CD14-positive monocyte (primary cell): Measurements from ENCODE around the gene RCE1. TPM values are rescaled to one million over a fixed set of nuclear protein-coding genes. Genes with fewer than 3 reads are reported as not detected.
A peak's percentile ranks its signal among the peaks of the same experiment; 100 is the strongest.

Experiments used
- DNase-seq, 3 donors: peaks; one replicate each; pipeline ENCODE4 v3.0.0-alpha.2; 2011 to 2022
- H2AFZ ChIP-seq: 2 replicates; pipeline ENCODE4 v1.6.0; 2012; ENCODE audit warnings: mild to moderate bottlenecking, low read depth, low read length, inconsistent platforms; ENCODE audit not compliant: insufficient read depth, poor library complexity, severe bottlenecking
- H3K27ac ChIP-seq, 2 donors: 1 replicate in 1 of 2; 2 replicates in 1 of 2; pipeline ENCODE4 v1.5.1; 2012 to 2013; ENCODE audit warnings: low read length in 2 of 2, control low read depth in 1 of 2, inconsistent platforms in 1 of 2, low read depth in 1 of 2, mild to moderate bottlenecking in 1 of 2
- H3K27me3 ChIP-seq, 2 donors: one replicate each; pipeline versions ENCODE4 v1.6.0 to v1.6.1; 2011 to 2013; ENCODE audit warnings: low read length in 2 of 2; ENCODE audit not compliant: control insufficient read depth in 2 of 2, insufficient read depth in 2 of 2
- H3K36me3 ChIP-seq, 2 donors: replicated peaks in 1 of 2; 1 replicate in 1 of 2; 2 replicates in 1 of 2; pipeline versions ENCODE4 v1.5.1 to v1.6.1; 2012 to 2013; ENCODE audit warnings: low read length in 2 of 2, control low read depth in 1 of 2, inconsistent platforms in 1 of 2, mild to moderate bottlenecking in 1 of 2; ENCODE audit not compliant: insufficient read depth in 2 of 2, control insufficient read depth in 1 of 2
- H3K4me1 ChIP-seq, 2 donors: 1 replicate in 1 of 2; 2 replicates in 1 of 2; pipeline versions ENCODE4 v1.5.1 to v1.6.1; 2012 to 2013; ENCODE audit warnings: low read length in 2 of 2, control low read depth in 1 of 2, inconsistent platforms in 1 of 2, mild to moderate bottlenecking in 1 of 2, moderate library complexity in 1 of 2; ENCODE audit not compliant: insufficient read depth in 2 of 2, control insufficient read depth in 1 of 2
- H3K4me2 ChIP-seq: replicated peaks from 2 replicates; pipeline ENCODE3; 2012; ENCODE audit warnings: low read length, moderate library complexity, mild to moderate bottlenecking; ENCODE audit not compliant: poor library complexity, severe bottlenecking; ENCODE audit errors: extremely low read depth
- H3K4me3 ChIP-seq, 3 experiments: fragments of 200-600 bp in 1 of 3; sonication (generic) in 1 of 3; replicated peaks in 1 of 3; 1 replicate in 2 of 3; 2 replicates in 1 of 3; pipeline ENCODE4 v1.5.1; 2011 to 2013; ENCODE audit warnings: low read length in 3 of 3, mild to moderate bottlenecking in 3 of 3, control low read depth in 2 of 3, low read depth in 2 of 3, inconsistent platforms in 1 of 3, moderate library complexity in 1 of 3
- H3K79me2 ChIP-seq: 2 replicates; pipeline ENCODE4 v1.6.0; 2012; ENCODE audit warnings: mild to moderate bottlenecking, control low read depth, inconsistent platforms, low read length, moderate library complexity; ENCODE audit not compliant: insufficient read depth
- H3K9ac ChIP-seq: 2 replicates; pipeline ENCODE4 v1.6.0; 2017; ENCODE audit warnings: low read length, mild to moderate bottlenecking; ENCODE audit not compliant: insufficient read depth, poor library complexity, severe bottlenecking
- H3K9me3 ChIP-seq, 2 donors: replicated peaks in 1 of 2; 1 replicate in 1 of 2; 2 replicates in 1 of 2; pipeline versions ENCODE4 v1.5.1 to v1.6.1; 2012 to 2013; ENCODE audit warnings: low read length in 2 of 2, control low read depth in 1 of 2; ENCODE audit not compliant: control insufficient read depth in 1 of 2, insufficient read depth in 1 of 2
- H4K20me1 ChIP-seq: 2 replicates; pipeline ENCODE4 v1.6.0; 2012; ENCODE audit warnings: mild to moderate bottlenecking, low read length, control low read depth, moderate library complexity; ENCODE audit not compliant: insufficient read depth
- H3K27ac Mint-ChIP-seq, 7 donors: one replicate each; pipeline ENCODE4 v1.8.0; 2020; ENCODE audit warnings: mild to moderate bottlenecking in 7 of 7, mixed read lengths in 7 of 7, moderate library complexity in 6 of 7, inconsistent platforms in 2 of 7
- H3K27me3 Mint-ChIP-seq, 3 donors: one replicate each; pipeline ENCODE4 v1.8.0; 2021 to 2022; ENCODE audit warnings: low read depth in 3 of 3, mild to moderate bottlenecking in 3 of 3, mixed read lengths in 3 of 3, moderate library complexity in 3 of 3, inconsistent platforms in 1 of 3
- H3K36me3 Mint-ChIP-seq, 2 donors: one replicate each; pipeline ENCODE4 v1.8.0; 2020; ENCODE audit warnings: mixed read lengths in 2 of 2, inconsistent platforms in 1 of 2, mild to moderate bottlenecking in 1 of 2
- H3K4me1 Mint-ChIP-seq: one replicate; pipeline ENCODE4 v1.8.0; 2020; ENCODE audit warnings: mild to moderate bottlenecking, mixed read lengths
- H3K4me3 Mint-ChIP-seq, 2 donors: one replicate each; pipeline ENCODE4 v1.8.0; 2020; ENCODE audit warnings: mild to moderate bottlenecking in 2 of 2, mixed read lengths in 2 of 2, moderate library complexity in 1 of 2
- H3K9me3 Mint-ChIP-seq, 7 donors: one replicate each; pipeline ENCODE4 v1.8.0; 2020 to 2022; ENCODE audit warnings: mixed read lengths in 7 of 7, mild to moderate bottlenecking in 6 of 7, moderate library complexity in 6 of 7, inconsistent platforms in 2 of 7
- WGBS: methylation state at CpG from one replicate; pipeline ENCODE4 v1.1.5; 2013; ENCODE audit warnings: missing lambda C conversion rate; ENCODE audit not compliant: insufficient coverage; 5-methylcytosine and 5-hydroxymethylcytosine counted together
- intact Hi-C, 2 donors: fragments of 100-400 bp; cut with micrococcal nuclease; formaldehyde crosslinking; loops; one replicate each; pipeline versions ENCODE4 v1.15.0 to v1.15.1; 2023
- polyA plus RNA-seq, 3 donors: library from polyadenylated mRNA; depleted of rRNA in 1 of 3; unstranded in 2 of 3; stranded (reverse) in 1 of 3; fragments of 300-500 nt in 2 of 3; fragments of >200 nt in 1 of 3; fragmentation: Illumina TruSeq in 2 of 3; gene quantifications; 1 replicate in 2 of 3; 2 replicates in 1 of 3; pipeline ENCODE4 v1.2.3, GENCODE V29; 2012 to 2021
- TF ChIP-seq, protein P1 (sequence below): fragments of 200-600 bp; IDR thresholded peaks from one replicate; pipeline ENCODE4 v1.8.0; 2022; ENCODE audit warnings: antibody characterized with exemption, mild to moderate bottlenecking

RCE1 gene
- polyA plus RNA-seq, 3 donors, result 20.3 to 24.7 (median 22.8) TPM

DNA sequence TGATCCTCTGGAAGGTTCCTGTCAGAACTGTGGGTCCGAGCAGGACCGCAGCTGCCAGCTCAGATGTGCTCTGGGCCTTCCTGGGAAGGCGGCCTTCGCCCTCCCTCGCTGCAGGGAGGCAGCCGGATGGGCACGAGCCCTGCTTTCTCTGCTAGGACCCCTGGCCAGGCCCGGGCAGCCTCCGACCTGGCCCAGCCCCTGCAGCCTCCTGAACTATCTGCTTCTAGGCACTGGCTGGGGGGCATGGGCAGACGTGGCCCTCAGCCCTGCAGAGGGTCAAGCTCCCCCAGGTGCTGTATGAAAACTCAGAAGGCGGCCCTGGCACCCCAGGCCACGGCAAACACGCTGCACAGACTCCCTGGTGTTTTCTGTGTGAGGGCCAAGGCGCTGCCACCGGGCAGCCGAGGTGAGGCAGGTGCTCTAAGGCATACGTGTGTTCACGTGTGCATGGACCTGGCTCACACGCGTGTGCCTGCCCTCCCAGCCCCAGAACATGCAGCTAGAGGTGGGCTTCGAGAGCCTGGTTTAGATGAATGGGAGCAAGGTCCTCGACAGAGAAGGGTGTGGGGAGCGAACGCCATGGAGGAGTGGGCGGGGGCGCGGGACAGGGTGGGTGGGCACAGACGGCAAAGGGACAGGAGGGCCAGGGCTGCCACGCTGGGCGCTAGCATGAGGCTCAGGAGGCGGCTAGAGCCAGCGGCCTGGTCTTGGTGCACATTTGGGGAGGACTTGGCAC lies 18.0 kb downstream of the RCE1 start:
- no peaks in the 10 kb centered on the region for H3K36me3 ChIP-seq
- TF ChIP-seq, protein P1, sequence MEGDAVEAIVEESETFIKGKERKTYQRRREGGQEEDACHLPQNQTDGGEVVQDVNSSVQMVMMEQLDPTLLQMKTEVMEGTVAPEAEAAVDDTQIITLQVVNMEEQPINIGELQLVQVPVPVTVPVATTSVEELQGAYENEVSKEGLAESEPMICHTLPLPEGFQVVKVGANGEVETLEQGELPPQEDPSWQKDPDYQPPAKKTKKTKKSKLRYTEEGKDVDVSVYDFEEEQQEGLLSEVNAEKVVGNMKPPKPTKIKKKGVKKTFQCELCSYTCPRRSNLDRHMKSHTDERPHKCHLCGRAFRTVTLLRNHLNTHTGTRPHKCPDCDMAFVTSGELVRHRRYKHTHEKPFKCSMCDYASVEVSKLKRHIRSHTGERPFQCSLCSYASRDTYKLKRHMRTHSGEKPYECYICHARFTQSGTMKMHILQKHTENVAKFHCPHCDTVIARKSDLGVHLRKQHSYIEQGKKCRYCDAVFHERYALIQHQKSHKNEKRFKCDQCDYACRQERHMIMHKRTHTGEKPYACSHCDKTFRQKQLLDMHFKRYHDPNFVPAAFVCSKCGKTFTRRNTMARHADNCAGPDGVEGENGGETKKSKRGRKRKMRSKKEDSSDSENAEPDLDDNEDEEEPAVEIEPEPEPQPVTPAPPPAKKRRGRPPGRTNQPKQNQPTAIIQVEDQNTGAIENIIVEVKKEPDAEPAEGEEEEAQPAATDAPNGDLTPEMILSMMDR, result no peak
- H3K4me3 ChIP-seq, result no peak overlapping the region
- H3K9me3 ChIP-seq, result no peaks in the 10 kb centered on the region
- peaks cover 6 to 7% of the 10 kb centered on the region in 2 donors for H3K4me1 ChIP-seq
- no peaks in the 10 kb centered on the region for H3K27me3 ChIP-seq
- Mint-ChIP-seq H3K4me3 (no peak overlapping the region), H3K4me1 (peaks cover 3% of the 10 kb centered on the region), H3K27me3 (no peaks in the 10 kb centered on the region), H3K36me3 (no peaks in the 10 kb centered on the region), H3K9me3 (no peaks in the 10 kb centered on the region), H3K27ac (peak overlapping the region in 2 of 7 donors; percentile 33 to 75)
- WGBS, result 97% methylated on average over 32 of the region's 32 CpGs
- peaks cover 3% of the 10 kb centered on the region for H3K79me2 ChIP-seq
- no peaks in the 10 kb centered on the region for H4K20me1 ChIP-seq
- no peak overlapping the region for H3K9ac ChIP-seq
- H2AFZ ChIP-seq, result no peak overlapping the region
- no peak overlapping the region for H3K27ac ChIP-seq
- H3K4me2 ChIP-seq, result no peak overlapping the region
- intact Hi-C loops, result no loop called here
- no peak for DNase-seq

DNA sequence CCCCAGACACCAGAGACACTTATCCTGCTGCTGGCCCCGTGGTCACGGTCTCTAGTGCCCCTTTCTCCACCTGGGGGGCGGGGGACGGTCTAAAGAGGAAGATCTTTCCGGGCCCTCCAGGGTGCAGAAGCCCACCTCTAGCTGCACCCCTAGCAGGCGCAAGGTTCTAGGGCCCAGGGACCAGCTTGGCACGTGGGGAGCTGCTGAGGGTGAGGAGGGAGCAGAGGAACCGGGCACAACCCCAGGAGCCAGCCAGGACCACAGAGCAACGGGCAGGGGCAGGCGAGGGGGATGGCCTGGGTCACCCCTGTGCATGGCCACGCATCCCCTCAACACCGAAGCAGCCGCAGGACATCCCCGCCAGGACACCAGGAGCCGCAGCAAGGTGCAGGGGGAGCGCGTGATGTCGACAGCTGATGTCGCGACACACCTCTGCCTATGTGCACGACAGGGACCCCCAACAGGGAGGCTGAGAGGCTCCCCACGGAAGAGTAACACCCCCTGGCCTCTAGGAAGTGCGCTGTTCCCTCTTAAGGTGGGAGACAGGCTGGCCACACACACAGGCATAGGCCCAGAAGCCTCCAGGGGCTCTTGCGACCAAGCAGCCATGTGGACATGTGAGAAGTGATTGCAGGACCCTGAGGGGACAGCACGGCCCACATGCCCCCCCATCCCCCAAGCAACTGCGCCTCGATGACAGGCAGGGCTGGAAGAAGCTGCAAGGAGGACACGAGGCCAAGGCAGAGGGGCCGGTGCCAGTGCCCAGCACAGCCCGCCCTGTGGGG lies 18.7 kb downstream of the RCE1 start:
- intact Hi-C loops, result no loop called here
- H3K4me3 ChIP-seq, result no peak overlapping the region
- H3K27me3 ChIP-seq, result no peaks in the 10 kb centered on the region
- no peaks in the 10 kb centered on the region for H3K36me3 Mint-ChIP-seq
- H4K20me1 ChIP-seq, result no peaks in the 10 kb centered on the region
- H3K36me3 ChIP-seq, result no peaks in the 10 kb centered on the region
- no peak overlapping the region for H3K9ac ChIP-seq
- 91% methylated on average over 19 of the region's 30 CpGs for WGBS
- H3K27ac ChIP-seq, result no peak overlapping the region
- H3K4me3 Mint-ChIP-seq, result no peak overlapping the region
- H3K9me3 ChIP-seq, result no peaks in the 10 kb centered on the region
- H3K79me2 ChIP-seq, result peaks cover 3% of the 10 kb centered on the region
- TF ChIP-seq, protein P1, result no peak
- no peak overlapping the region for H2AFZ ChIP-seq
- H3K27me3 Mint-ChIP-seq, result no peaks in the 10 kb centered on the region
- H3K9me3 Mint-ChIP-seq, result no peaks in the 10 kb centered on the region
- H3K4me1 Mint-ChIP-seq, result peaks cover 3% of the 10 kb centered on the region
- no peak overlapping the region for H3K4me2 ChIP-seq
- no peak for DNase-seq
- H3K27ac Mint-ChIP-seq, result no peak overlapping the region
- peaks cover 6 to 7% of the 10 kb centered on the region in 2 donors for H3K4me1 ChIP-seq
